ENCODE data around the gene TEX10. TPM values are rescaled to one million over a fixed set of nuclear protein-coding genes. Genes with fewer than 3 reads are reported as not detected.

Gene TEX10
- total and polyA plus RNA-seq, 2 donors (not counting 3 experiments of a cell fraction or from before 2014, with no cell fraction given): 13.6 to 21.2 TPM

DNA sequence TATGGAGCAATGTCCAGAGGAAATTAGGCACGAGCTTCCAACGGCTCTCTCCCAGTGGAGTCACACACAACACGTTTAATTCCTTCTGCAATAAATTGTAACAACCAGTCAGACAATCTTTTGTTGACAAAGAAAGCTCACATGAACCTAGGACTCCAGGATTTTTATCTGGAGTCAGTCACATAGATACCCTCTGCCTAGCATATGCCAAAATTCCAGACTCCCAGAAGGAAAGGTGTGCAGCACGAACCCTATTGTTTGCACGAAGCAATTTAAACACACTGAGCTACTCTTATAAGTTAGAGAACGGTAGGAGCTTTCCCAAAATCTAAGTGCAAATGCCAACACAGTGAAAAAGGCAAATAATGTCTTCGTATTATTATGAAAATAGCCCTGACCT lies 67.1 kb downstream of the TEX10 start:
- H3K36me3 ChIP-seq (ENCODE audit: control insufficient read depth in 2 of 2, extremely low read depth in 1 of 2, insufficient read depth in 2 of 2, low read length in 2 of 2): peaks cover 3 to 5% of the 10 kb centered on the region in 2 experiments
- no peak overlapping the region for H3K27ac ChIP-seq (ENCODE audit: insufficient read depth, low read depth, low read length)
- dilution Hi-C loops (cut with MboI; ENCODE audit: extremely low pct_ligation_motif_present, low sequenced_read_pairs): no loop called here
- no peak overlapping the region for H3K4me2 ChIP-seq (ENCODE audit: insufficient read depth, low read length)
- no TSS peak for BruUV-seq (replicated peaks)
- H3K79me2 ChIP-seq (ENCODE audit: control insufficient read depth, insufficient read depth, low read length): no peaks in the 10 kb centered on the region
- no peaks in the 10 kb centered on the region for H3K9me3 ChIP-seq (replicated peaks; ENCODE audit: control insufficient read depth, insufficient read depth, low read length)
- intact Hi-C loops (cut with micrococcal nuclease): no loop called here
- DNase-seq (ENCODE audit: low read depth, low spot score) (no peak), FAIRE-seq (no peak)
- no peaks in the 10 kb centered on the region for H4K20me1 ChIP-seq (replicated peaks; ENCODE audit: control insufficient read depth, extremely low read depth, insufficient read depth, low read length)
- H3K9ac ChIP-seq (replicated peaks; ENCODE audit: extremely low read depth, insufficient read depth, low read length): no peak overlapping the region
- H3K27me3 ChIP-seq (ENCODE audit: control insufficient read depth in 2 of 2, insufficient read depth in 2 of 2, low read length in 2 of 2): no peaks in the 10 kb centered on the region
- no peak overlapping the region for H3K4me3 ChIP-seq (replicated peaks in 1 of 3; ENCODE audit: insufficient read depth in 1 of 3, low read depth in 1 of 3, low read length in 3 of 3)
- no peaks in the 10 kb centered on the region for H3K4me1 ChIP-seq (ENCODE audit: control insufficient read depth, extremely low read depth, insufficient read depth, low read length)
- ChIA-PET POLR2A (no interaction called here), CTCF (no interaction called here)
- no peak overlapping the region for H2AFZ ChIP-seq (ENCODE audit: low read depth, low read length)
- no peaks in the 10 kb centered on the region for H3K9me1 ChIP-seq (replicated peaks; ENCODE audit: control insufficient read depth, extremely low read depth, insufficient read depth, low read length)
- TF ChIP-seq POLR2A (IDR thresholded peaks at IDR 0.05; ENCODE audit: low read depth, low read length): no peak
- no peak for TF ChIP-seq FOS (IDR thresholded peaks at IDR 0.05; ENCODE audit: borderline replicate concordance, insufficient read depth, low read length)
- TF ChIP-seq MAX (IDR thresholded peaks at IDR 0.05; ENCODE audit: insufficient read depth, insufficient read length): no peak
- no peak for TF ChIP-seq JUN (IDR thresholded peaks at IDR 0.05; ENCODE audit: borderline replicate concordance, insufficient read depth, insufficient read length, low read depth)
- TF ChIP-seq POLR2AphosphoS5 (IDR thresholded peaks at IDR 0.05; ENCODE audit: insufficient read depth, low read depth, low read length): no peak

- TF ChIP-seq GATA2 (IDR thresholded peaks at IDR 0.05; ENCODE audit: insufficient read depth, insufficient read length, low read depth, low read length): no peak
- H3K4me1 ChIP-seq (ENCODE audit: control insufficient read depth, extremely low read depth, insufficient read depth, low read length): no peaks in the 10 kb centered on the region
- peaks cover 3 to 5% of the 10 kb centered on the region in 2 experiments for H3K36me3 ChIP-seq (ENCODE audit: control insufficient read depth in 2 of 2, extremely low read depth in 1 of 2, insufficient read depth in 2 of 2, low read length in 2 of 2)
- ChIA-PET POLR2A (no interaction called here), CTCF (no interaction called here)
- BruUV-seq (replicated peaks): no TSS peak
- no peaks in the 10 kb centered on the region for H4K20me1 ChIP-seq (replicated peaks; ENCODE audit: control insufficient read depth, extremely low read depth, insufficient read depth, low read length)
- no peak overlapping the region for H2AFZ ChIP-seq (ENCODE audit: low read depth, low read length)
- dilution Hi-C loops (cut with MboI; ENCODE audit: extremely low pct_ligation_motif_present, low sequenced_read_pairs): no loop called here
- no peaks in the 10 kb centered on the region for H3K27me3 ChIP-seq (ENCODE audit: control insufficient read depth in 2 of 2, insufficient read depth in 2 of 2, low read length in 2 of 2)
- H3K9me1 ChIP-seq (replicated peaks; ENCODE audit: control insufficient read depth, extremely low read depth, insufficient read depth, low read length): no peaks in the 10 kb centered on the region
- intact Hi-C loops (cut with micrococcal nuclease): no loop called here
- no peak overlapping the region for H3K9ac ChIP-seq (replicated peaks; ENCODE audit: extremely low read depth, insufficient read depth, low read length)
- H3K9me3 ChIP-seq (replicated peaks; ENCODE audit: control insufficient read depth, insufficient read depth, low read length): no peaks in the 10 kb centered on the region
- H3K27ac ChIP-seq (ENCODE audit: insufficient read depth, low read depth, low read length): no peak overlapping the region
- H3K79me2 ChIP-seq (ENCODE audit: control insufficient read depth, insufficient read depth, low read length): no peaks in the 10 kb centered on the region
- H3K4me2 ChIP-seq (ENCODE audit: insufficient read depth, low read length): no peak overlapping the region
- no peak overlapping the region for H3K4me3 ChIP-seq (replicated peaks in 1 of 3; ENCODE audit: insufficient read depth in 1 of 3, low read depth in 1 of 3, low read length in 3 of 3)
- FAIRE-seq (no peak), DNase-seq (ENCODE audit: low read depth, low spot score) (no peak)
These were observed 67.7 kb downstream of the TEX10 start for GRCh38 chr9:100285080-100285479.
